GF-D8 (cell line): ENCODE data around the gene ADAMTS16.

Experiments
- DNase-seq: peaks from one replicate; lab custom pipeline; 2025; lab: John Stamatoyannopoulos, UW

Gene ADAMTS16

DNA sequence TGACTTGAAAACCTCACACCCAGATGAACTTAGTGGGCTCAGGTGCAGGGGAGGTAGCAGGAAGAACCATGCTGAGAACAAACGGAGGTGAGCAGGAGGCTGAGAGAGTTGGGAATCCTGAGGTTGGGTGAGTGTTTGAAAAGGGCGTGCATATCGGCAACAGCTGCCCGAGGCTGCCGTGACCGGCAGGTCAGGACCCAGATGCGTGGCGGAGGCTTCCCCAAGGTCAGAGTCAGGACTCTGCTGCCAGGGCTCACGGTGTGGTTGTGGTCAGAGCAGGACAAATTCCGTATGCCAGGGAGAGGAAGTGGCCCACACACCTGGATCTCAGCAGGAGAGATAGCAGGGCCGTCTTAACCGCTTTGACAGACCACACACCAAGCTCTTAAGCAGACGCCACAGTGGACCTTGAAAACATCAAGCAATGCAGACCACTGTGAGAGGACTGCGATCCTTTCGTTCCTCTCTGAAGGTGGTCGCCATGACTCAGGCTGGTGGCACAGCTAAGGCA is 43.1 kb downstream of the ADAMTS16 start:
- DNase-seq: no peak

GRCh38 chr5:5183933-5184332 is 43.8 kb downstream of the ADAMTS16 start:
- DNase-seq: no peak

DNA sequence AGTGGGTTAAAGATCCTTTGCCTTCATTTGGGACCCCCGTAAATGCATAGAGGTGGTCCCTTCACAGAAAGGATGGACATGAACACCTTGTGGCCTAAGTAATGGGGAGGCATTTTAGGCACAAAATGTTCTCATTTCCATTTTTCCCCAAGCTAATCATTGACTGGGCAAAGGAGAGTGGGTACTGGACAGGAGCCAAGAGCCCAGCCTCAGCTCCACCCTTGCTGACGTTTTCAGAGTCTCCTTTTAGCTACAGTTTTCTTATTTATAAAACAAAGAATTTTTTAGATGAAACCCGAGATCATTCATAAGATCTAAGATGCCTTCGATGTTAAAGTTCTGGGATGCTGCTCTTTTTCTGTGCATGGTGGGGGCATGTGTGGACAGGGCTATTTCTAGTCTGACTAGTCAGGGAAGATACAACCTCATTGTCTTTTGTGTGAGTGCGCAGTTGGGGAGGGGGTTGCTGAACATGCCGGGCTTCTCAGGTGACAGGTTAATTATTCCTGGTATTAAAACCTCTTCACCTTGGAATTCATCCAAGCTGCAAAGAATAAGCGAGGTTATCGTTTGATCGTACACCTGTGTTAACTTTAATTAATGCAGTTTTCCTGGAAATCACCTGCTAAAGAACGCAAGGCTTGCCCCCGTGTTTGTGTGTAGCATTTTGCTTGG is 48.4 kb downstream of the ADAMTS16 start:
- no peak for DNase-seq

GRCh38 chr5:5189051-5189430 is 48.9 kb downstream of the ADAMTS16 start:
- DNase-seq: no peak

DNA sequence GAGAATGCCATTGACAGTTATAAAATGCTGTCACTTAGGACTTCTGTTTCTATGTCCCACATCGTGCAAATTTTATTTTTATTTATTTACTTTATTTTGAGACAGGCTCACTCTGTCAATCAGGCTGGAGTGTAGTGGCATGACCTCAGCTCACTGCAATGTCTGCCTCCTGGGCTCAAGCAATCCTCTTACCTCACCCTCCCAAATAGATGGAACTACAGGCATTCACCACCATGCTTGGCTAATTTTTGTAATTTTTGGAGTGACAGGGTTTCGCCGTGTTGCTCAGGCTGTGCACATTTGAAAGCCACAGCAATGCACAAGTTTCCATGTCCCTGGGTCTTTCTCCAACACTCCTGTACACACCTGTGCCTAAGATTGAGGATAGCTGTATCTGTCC is 51.8 kb downstream of the ADAMTS16 start:
- no peak for DNase-seq

DNA sequence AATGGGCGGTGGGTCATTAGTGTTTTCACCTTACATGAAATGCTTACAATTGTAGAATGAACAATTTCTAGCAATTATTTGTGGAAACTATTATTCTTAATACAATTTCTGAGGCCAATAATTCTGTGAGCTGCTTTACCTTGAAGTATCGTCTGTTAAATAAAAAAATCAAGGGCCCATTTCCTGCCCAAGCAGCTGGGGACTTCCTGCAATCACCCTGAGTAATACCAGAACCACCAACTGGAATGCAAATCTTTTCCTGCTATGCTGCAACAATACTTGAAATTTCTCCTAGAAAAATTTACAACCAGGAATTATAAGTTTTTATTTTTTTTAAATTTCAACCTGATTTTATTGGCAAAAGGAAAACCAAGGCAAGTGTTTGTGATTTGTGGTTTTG is 52.6 kb downstream of the ADAMTS16 start:
- DNase-seq: no peak

DNA sequence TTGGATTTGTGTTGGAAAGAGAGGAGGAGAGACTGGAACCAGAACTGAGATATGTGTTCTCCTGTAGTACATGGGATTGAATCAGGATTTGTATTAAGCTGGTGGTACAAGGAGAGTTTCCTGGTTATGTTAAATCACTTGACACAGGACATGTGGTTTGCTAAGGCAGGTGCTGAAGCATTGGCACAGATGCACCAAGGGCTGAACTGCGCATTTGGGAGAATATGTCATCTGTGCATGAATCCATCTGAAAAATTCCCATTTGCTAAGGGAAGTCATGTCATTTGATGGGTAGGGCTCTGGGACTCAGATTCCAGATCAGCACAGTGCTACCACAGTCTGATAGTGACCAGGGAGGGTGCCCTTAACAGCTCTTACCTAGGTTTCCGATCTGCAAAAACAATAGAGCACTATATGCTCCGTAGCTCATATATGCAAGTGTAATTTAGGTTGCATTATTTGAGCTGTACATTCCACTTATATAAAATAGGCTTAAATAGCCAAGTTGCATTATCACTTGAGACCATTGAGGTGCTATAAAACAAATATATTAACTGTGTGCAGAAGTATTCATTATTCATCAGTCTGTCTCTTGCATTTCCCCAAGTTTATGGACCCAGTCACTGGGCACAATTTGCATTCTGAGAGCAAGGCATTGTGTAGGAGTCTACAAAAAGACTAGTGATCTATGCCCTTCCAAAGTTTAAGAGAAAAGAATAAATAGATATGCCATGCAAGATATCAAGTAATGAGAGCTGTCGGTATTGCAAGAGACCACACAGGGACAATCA is 55.2 kb downstream of the ADAMTS16 start:
- no peak for DNase-seq

DNA sequence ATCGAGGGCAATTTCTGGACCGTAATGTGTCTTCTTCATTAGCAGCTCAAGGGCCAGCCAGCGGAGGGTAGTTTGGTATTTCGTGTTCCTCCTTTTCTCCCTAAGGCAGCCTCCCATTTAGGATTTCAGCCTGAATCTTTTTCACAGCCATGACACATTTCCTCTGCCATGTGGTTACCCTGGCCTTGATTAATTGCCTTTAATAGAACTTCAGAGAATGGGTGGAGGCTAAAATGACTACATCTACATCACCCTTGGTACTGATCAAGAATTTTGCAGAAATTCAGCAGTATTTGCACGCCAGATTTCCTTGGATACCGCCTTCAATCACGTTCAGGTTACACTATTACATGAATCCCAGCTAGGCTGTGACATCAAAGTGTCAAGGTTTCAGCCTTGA is 58.0 kb downstream of the ADAMTS16 start:
- no peak for DNase-seq

GRCh38 chr5:5198815-5199214 is 58.7 kb downstream of the ADAMTS16 start:
- DNase-seq: no peak

GRCh38 chr5:5199495-5199894 is 59.4 kb downstream of the ADAMTS16 start:
- DNase-seq: no peak

DNA sequence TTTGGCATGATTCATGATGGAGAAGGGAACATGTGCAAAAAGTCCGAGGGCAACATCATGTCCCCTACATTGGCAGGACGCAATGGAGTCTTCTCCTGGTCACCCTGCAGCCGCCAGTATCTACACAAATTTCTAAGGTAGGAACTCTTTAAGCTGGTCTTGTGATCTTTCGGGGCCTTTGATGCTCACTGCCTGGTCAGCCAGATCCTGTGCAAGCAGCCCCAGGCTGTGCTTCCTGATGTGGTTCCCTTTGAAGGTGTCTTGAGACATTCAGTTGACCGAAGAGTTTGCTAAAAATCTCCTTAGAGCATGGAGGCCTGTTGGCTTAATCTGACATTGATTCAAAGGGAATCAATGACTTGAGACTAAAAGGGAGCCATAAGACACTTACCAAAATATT is 60.0 kb downstream of the ADAMTS16 start:
- no peak for DNase-seq

DNA sequence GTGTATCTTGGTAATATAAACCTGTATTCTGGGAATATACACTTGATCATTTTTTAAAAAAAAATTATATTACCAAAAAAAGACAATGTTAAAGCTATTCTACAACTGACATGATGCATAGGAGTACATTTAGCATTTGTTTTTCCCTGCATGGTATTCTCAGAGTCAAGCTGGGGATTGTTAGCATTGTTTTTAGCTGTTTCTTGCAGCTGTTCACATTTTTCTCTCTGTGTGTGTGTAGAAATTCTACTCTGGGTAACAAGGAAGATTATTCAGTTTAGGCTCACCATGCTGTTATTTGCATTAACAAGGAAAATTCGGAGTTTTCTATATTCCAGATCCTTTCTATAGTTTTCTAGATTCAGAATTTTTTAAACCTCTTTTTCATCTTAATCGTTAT is 62.2 kb downstream of the ADAMTS16 start:
- no peak for DNase-seq

DNA sequence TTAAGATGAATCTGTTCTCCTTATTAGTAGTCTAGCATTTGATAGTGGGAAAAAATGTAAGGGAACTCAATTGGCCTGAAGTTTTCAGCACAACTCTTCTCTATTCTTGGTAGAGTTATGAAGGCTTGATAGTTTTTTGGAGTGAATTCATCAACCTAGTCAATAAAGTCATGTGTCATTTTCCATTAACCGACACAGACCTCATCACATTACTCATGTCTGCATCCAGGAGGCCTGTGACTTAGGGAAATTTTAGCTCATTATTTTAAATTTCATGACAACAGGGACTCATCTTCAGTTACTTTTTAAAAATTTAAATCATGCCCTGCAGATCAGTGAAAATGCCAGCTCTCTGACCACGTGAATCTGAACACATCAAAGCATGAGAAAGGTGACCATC is 63.3 kb downstream of the ADAMTS16 start:
- DNase-seq: no peak

DNA sequence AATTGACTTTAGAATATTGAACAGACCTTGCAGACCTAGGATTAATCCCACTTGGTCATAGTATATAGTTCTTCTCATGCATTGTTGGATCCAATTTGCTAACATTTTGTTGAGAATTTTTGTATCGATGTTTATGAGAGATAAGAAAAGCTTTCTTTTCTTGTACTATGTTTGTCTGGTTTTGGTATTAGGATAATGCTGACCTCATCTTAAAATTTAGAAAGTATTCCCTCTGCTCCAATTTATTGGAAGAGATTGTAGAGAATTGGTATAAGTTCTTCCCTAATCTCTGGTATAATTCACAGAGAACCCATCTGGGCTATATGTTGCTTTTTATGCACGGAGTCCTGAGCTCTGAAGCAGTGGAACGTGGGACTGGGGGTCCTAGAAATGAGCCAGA is 67.7 kb downstream of the ADAMTS16 start:
- DNase-seq: no peak

- no peak for DNase-seq
These were observed 69.0 kb downstream of the ADAMTS16 start for GRCh38 chr5:5209089-5209488.

DNA sequence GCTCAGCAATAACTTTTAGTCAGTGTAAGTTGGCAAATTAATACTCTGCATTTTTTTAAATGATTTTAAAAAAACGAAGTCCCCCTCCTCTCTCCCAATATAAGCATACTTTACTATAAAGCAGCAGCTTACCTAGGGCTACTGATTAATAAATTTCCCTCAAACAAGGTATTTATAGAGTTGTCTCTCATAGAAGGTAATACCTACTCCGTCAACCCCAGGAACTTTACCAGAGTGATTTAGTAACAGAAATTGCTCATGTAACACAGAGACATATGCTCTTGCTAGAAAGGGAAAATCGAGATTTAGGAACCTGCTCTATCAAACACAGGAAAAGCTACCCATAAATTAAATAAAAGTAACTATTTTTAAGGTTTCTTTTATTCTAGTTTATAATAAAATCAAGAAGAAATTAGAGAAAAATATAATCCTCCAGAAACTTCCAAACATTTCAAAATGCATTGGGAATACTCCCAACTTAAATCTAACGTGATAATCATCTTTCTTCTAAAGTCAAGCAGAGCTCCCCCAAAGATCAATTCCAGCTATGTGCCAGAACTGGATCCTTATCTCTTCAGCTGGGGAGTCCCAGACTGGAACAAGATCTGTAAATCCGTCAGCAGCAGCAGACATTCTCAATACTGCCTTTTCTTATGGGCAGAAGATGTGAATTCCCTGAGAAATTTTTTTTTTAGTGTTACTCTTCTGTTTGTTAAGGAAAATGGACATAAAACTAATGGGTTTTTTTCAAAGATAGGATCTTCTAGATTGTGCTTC is 69.6 kb downstream of the ADAMTS16 start:
- no peak for DNase-seq

- DNase-seq: no peak
These were observed 77.2 kb downstream of the ADAMTS16 start for GRCh38 chr5:5217371-5217770.

DNA sequence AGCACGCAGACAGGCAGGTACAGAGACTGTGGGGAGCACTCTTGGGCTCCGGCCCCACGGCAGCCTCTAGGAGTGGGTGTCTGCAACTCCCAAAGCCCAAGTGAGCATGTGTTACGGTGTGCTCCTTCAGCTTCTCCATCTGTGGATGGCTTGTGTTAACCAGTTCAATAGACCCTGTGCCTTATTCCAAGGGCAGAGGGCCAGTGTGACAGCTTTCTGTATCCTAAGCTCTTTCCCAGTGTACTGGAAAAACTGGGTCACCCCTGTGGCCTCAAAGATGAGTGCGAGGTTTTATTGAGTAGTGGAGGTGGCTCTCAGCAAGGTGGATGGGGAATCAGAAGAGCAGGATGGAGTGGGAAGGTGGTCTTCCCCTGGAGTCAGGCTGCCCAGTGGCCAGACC is 78.3 kb downstream of the ADAMTS16 start:
- no peak for DNase-seq

DNA sequence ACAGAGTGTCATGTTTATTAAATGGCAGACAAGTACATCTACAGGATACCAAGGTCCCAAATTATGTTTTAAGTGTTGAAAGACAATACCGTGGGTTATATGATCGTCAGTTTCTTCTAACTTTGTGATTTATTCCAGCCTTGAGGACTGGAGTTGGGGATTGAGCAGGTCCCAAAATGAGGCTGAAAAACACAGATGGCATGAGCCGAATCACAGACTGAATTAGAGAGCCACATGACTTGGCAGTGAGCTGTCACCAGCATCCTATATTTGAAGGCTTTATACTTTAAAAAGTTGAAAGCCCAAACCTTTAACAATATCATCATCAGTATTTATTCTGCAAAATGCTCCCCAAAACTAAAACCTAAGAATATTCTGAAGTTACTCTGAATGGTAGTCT is 79.4 kb downstream of the ADAMTS16 start:
- DNase-seq: no peak

DNA sequence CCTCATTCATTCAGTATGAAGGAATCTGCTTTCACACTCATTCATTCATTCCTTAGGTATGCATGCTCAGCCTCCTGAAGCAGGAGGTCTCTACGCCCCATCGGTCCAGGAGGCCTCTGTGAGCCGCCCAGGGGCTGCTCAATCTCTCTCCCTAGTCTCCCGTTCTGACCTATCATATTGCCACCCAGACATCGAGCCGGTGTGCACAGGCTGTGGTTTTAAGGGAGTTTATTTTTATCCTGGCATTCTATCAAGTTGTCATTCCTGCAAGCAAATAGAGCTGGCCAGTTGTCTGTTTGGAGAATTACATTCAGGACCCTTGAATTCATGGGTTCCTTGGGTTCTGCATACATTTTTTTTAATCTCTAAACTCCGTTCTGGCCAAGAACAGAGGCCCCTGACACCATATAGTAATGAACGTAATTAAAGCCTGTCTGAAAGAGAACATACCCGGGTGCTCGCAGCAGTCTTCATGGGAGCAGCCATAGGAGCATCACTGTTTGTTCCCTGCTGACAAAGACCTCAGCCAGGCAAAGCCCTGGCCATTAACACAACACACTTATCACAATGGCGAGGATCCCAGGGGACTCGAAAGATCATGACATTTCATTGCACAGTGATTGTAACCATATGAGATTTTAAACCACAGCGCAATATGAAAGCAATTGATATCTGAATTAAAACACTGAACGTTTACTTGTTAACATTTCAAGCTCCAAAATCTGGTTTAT is 80.9 kb downstream of the ADAMTS16 start:
- DNase-seq: no peak

DNA sequence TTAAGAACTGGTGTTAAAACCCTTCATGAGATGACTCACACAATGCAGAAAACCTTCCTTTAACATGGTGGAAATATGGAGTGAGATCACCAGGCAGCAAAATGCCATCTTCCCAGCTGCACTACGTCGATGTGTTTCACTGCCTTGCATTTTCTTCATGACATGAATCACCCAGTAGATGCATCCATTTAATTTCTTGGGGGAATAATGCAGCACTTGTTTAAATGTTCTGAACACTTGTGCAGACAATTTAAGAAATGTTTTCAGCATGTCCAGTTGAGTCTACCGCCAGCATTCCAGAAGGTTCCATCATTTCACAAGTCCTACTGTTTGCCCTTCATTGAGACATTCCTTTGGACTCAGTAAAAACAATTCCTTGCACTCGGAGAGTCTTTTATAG is 81.6 kb downstream of the ADAMTS16 start:
- no peak for DNase-seq

- DNase-seq: no peak
These were observed 91.4 kb downstream of the ADAMTS16 start for GRCh38 chr5:5231576-5231975.
